ENCODE results near the gene SAMD14. TPM values are rescaled to one million over a fixed set of nuclear protein-coding genes. Genes with fewer than 3 reads are reported as not detected.

The SAMD14 gene
- polyA plus RNA-seq, 2 of the 4 experiments (the other 2 are of a cell fraction), result 0.12 to 0.75 TPM

- peak overlapping the region; percentile 82 to 90 for H3K27ac ChIP-seq
- ChIA-PET POLR2A (no interaction called here), CTCF (interaction anchor here (0.9 to 30.9 kb wide), 12 partner anchors 9 to 246 kb away, joined by 3 to 1356 read pairs (median 20); partner anchors contain the start of genes ITGA3, PPP1R9B, SAMD14 and SGCA)
- H3K4me3 ChIP-seq, result peak overlapping the region; percentile 76
- DNase-seq (ENCODE audit: low read depth in 1 of 2, low spot score in 1 of 2) (no peak), FAIRE-seq (no peak), ATAC-seq (no peak)
- no peak for TF ChIP-seq CTCF (IDR thresholded peaks at IDR 0.05)
- H3K4me1 ChIP-seq, result peaks cover 31% of the 10 kb centered on the region
- peak overlapping the region; percentile 85 for H3K4me2 ChIP-seq
- no peaks in the 10 kb centered on the region for H3K9me3 ChIP-seq
- WGBS (ENCODE audit: missing lambda C conversion rate), result 80% methylated on average over 5 of the region's 6 CpGs
Observed at GRCh38 chr17:50096092-50096491, 33.9 kb downstream of the SAMD14 start.

DNA sequence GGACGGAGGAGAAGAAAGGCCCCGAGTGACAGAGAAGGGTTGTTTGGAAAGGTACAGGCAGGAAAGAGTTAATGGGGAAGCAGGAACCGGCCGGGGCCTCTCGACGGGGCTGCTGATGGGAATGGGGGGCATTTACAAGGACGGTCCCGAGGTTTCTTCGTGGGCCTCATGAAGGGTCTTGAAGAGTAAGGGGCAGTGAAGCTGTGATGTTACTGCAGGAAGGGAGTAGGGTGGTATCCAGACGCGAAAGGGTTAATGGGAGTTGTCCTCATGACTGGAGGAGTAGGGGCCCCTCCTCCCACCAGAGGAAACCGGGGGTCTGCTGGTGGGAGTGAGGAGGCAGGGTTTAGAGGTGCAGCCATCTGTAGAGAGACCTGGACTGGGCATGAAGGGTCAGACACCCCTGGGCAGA is 34.3 kb downstream of the SAMD14 start:
- H3K9me3 ChIP-seq, result no peaks in the 10 kb centered on the region
- H3K4me2 ChIP-seq, result peak overlapping the region; percentile 85
- WGBS (ENCODE audit: missing lambda C conversion rate), result 9% methylated on average over 12 of the region's 12 CpGs
- POLR2A ChIA-PET, result no interaction called here
- DNase-seq (ENCODE audit: low read depth in 1 of 2, low spot score in 1 of 2) (no peak), FAIRE-seq (no peak), ATAC-seq (peak in 1 of 2 experiments; percentile 1; a peak in 1 of 6 replicates)
- H3K27ac ChIP-seq, result peak overlapping the region; percentile 82 to 90
- peak overlapping the region; percentile 76 for H3K4me3 ChIP-seq
- CTCF ChIA-PET, result interaction anchor here (0.9 to 30.9 kb wide), 12 partner anchors 8 to 246 kb away, joined by 3 to 1356 read pairs (median 40); partner anchors contain the start of genes ITGA3, PPP1R9B, SAMD14 and SGCA
- H3K4me1 ChIP-seq, result peaks cover 26% of the 10 kb centered on the region
- TF ChIP-seq MAFK (IDR thresholded peaks at IDR 0.05; ENCODE audit: partially characterized antibody), result no peak
- TF ChIP-seq KDM1A (IDR thresholded peaks at IDR 0.05; ENCODE audit: low read depth), result no peak
- TF ChIP-seq HOXB13 (CRISPR knock-in tag; IDR thresholded peaks at IDR 0.05; ENCODE audit: low read depth), result no peak
- TF ChIP-seq CTCF (IDR thresholded peaks at IDR 0.05), result no peak
- TF ChIP-seq CHD2 (IDR thresholded peaks at IDR 0.05; ENCODE audit: low read length, partially characterized antibody), result no peak
- no peak for TF ChIP-seq FOXS1 (CRISPR knock-in tag; IDR thresholded peaks at IDR 0.05)
- TF ChIP-seq CHD4 (IDR thresholded peaks at IDR 0.05; ENCODE audit: borderline replicate concordance), result no peak
- no peak for TF ChIP-seq JUN (IDR thresholded peaks at IDR 0.05)
- TF ChIP-seq PHF8 (IDR thresholded peaks at IDR 0.05; ENCODE audit: borderline replicate concordance, low read depth), result no peak; the same call in 1 of the 2 replicates
- TF ChIP-seq, protein P1, sequence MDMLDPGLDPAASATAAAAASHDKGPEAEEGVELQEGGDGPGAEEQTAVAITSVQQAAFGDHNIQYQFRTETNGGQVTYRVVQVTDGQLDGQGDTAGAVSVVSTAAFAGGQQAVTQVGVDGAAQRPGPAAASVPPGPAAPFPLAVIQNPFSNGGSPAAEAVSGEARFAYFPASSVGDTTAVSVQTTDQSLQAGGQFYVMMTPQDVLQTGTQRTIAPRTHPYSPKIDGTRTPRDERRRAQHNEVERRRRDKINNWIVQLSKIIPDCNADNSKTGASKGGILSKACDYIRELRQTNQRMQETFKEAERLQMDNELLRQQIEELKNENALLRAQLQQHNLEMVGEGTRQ (IDR thresholded peaks at IDR 0.05), result no peak
- TF ChIP-seq NFE2L2 (conservative IDR thresholded peaks at IDR 0.05; ENCODE audit: low read length), result no peak
- no peak for TF ChIP-seq ZC3H11A (IDR thresholded peaks at IDR 0.05)
- TF ChIP-seq EHF (CRISPR knock-in tag; IDR thresholded peaks at IDR 0.05), result no peak
- TF ChIP-seq NPAS2 (CRISPR knock-in tag; IDR thresholded peaks at IDR 0.05; ENCODE audit: borderline replicate concordance), result no peak

DNA sequence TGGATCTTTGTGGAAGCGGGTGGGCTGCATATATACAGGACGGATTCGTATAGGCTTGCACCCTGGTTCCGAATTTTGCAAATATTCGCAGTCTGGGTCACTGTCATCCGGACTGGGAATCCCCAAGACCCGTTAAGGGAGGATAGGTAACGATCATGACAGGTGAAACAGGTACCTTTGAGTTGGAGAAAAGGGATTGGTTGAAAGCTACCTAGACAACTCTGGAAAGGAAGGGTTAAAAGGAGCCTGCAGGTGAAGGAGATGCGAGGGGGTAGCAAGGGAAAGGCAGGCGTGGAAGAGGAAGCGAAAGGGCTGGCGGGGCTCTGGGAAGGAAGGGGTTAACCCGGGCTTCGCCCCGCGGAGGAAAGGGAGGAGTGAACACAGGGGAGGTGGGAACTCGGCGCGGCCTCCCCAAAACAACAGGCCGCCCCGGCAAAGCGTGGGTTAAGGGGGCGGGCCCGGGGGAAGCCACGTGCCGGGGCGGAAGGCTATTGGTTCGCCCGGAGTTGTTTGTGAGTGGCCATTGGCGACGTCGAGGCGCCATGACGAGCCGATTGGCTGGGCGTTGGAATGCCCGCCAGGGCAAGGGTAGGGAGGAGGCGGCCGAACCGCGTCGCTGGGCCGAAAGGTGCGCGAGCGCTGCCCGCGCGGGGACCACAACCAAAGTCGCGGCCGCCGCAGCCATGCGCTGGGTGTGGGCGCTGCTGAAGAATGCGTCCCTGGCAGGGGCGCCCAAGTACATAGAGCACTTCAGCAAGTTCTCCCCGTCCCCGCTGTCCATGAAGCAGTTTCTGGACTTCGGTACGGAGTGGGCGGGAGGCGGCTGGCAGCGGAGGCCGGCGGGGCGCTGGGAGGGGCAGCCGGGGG is 35.0 kb downstream of the SAMD14 start, which contains the start of gene PDK2:
Gene PDK2, plus strand, starts transcription at position 599 of the 867 bp plus-strand sequence. Its CDS starts 85 bp downstream, at position 684.
- H3K9me3 ChIP-seq, result no peaks in the 10 kb centered on the region
- no peak for FAIRE-seq
- peak; percentile 98 to 99 for DNase-seq (ENCODE audit: low read depth in 1 of 2, low spot score in 1 of 2)
- H3K4me1 ChIP-seq, result peaks cover 20% of the 10 kb centered on the region
- peak within 1 kb of the TSS; percentile 76 for H3K4me3 ChIP-seq
- 3% methylated on average over 50 of the region's 68 CpGs for WGBS (ENCODE audit: missing lambda C conversion rate)
- ChIA-PET CTCF (interaction anchor here (0.6 to 30.9 kb wide), 55 partner anchors 8 to 769 kb away, joined by 3 to 1356 read pairs (median 5); partner anchors contain the start of genes ITGA3, LRRC59, PPP1R9B and SAMD14), POLR2A (interaction anchor here (0.6 to 2.5 kb wide), 9 partner anchors 17 to 68 kb away, joined by 3 to 21 read pairs (median 4); partner anchors contain the start of genes ITGA3 and PPP1R9B)
- H3K4me2 ChIP-seq, result peak within 1 kb of the TSS; percentile 85
- peak; percentile 67 to 94 for ATAC-seq
- peak within 1 kb of the TSS; percentile 82 to 90 for H3K27ac ChIP-seq
- TF ChIP-seq GATA3 (IDR thresholded peaks at IDR 0.05; ENCODE audit: borderline replicate concordance) (no peak), KDM5A (IDR thresholded peaks at IDR 0.05) (no peak), RARB (CRISPR knock-in tag; IDR thresholded peaks at IDR 0.05) (no peak), POLR2A (IDR thresholded peaks at IDR 0.05; ENCODE audit: low read length) (peak; percentile 46), ESRRA (IDR thresholded peaks at IDR 0.05; ENCODE audit: borderline replicate concordance, low read length) (no peak), MAX (IDR thresholded peaks at IDR 0.05) (peak; percentile 95), NPAS2 (CRISPR knock-in tag; IDR thresholded peaks at IDR 0.05; ENCODE audit: borderline replicate concordance) (peak; percentile 32; the same call in 1 of the 2 replicates), RFX5 (IDR thresholded peaks at IDR 0.05) (peak; percentile 80), BCL3 (IDR thresholded peaks at IDR 0.05) (no peak)
- TF ChIP-seq, protein P2, sequence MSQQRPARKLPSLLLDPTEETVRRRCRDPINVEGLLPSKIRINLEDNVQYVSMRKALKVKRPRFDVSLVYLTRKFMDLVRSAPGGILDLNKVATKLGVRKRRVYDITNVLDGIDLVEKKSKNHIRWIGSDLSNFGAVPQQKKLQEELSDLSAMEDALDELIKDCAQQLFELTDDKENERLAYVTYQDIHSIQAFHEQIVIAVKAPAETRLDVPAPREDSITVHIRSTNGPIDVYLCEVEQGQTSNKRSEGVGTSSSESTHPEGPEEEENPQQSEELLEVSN (IDR thresholded peaks at IDR 0.05; ENCODE audit: borderline replicate concordance, low read depth), result peak; percentile 79; the same call in 1 of the 2 replicates
- TF ChIP-seq, protein P3, sequence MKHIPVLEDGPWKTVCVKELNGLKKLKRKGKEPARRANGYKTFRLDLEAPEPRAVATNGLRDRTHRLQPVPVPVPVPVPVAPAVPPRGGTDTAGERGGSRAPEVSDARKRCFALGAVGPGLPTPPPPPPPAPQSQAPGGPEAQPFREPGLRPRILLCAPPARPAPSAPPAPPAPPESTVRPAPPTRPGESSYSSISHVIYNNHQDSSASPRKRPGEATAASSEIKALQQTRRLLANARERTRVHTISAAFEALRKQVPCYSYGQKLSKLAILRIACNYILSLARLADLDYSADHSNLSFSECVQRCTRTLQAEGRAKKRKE (CRISPR knock-in tag; IDR thresholded peaks at IDR 0.05; ENCODE audit: low read depth), result no peak

All from A549 (cell line).